CD4-positive, alpha-beta T cell (primary cell): ENCODE results near the gene VSX2. TPM values are rescaled to one million over a fixed set of nuclear protein-coding genes. Genes with fewer than 3 reads are reported as not detected.
A peak's percentile ranks its signal among the peaks of the same experiment; 100 is the strongest.

Source experiments
- ATAC-seq: fragments of 200-7000 bp; cut with Tn5 transposase; one replicate; pipeline ENCODE4 v1.10.0; 2022; ENCODE audit warnings: mild to moderate bottlenecking; ENCODE audit not compliant: poor library complexity
- CTCF ChIA-PET: fragments of 350-600 bp; sonication (Branson Sonifier 250); formaldehyde crosslinking; loops from one replicate; lab custom pipeline; 2021; ENCODE audit warnings: antibody characterized with exemption, inconsistent platforms; lab: Charles Lee
- POLR2A ChIA-PET: fragments of 350-600 bp; sonication (Branson Sonifier 250); formaldehyde crosslinking; loops from one replicate; lab custom pipeline; 2021; ENCODE audit warnings: antibody characterized with exemption, inconsistent platforms; lab: Charles Lee
- DNase-seq, 14 experiments: peaks; one replicate each; pipeline ENCODE4 v3.0.0-alpha.2; 2013 to 2020; ENCODE audit warnings: mixed read lengths in 2 of 14
- H3K27ac ChIP-seq, 2 donors: one replicate each; pipeline versions ENCODE4 v1.5.1 to v1.7.0; 2013; ENCODE audit warnings: low read length in 2 of 2, low read depth in 1 of 2, mild to moderate bottlenecking in 1 of 2
- H3K27me3 ChIP-seq, 2 experiments: 1 replicate in 1 of 2; 2 replicates in 1 of 2; pipeline versions ENCODE4 v1.6.1 to v1.7.0; 2013; ENCODE audit warnings: low read length in 2 of 2, control low read depth in 1 of 2, mild to moderate bottlenecking in 1 of 2, moderate library complexity in 1 of 2; ENCODE audit not compliant: insufficient read depth in 2 of 2, control insufficient read depth in 1 of 2
- H3K36me3 ChIP-seq: one replicate; pipeline ENCODE4 v1.6.1; 2013; ENCODE audit warnings: low read length, control low read depth; ENCODE audit not compliant: insufficient read depth
- H3K4me1 ChIP-seq: one replicate; pipeline ENCODE4 v1.6.1; 2013; ENCODE audit warnings: low read length, control low read depth; ENCODE audit not compliant: insufficient read depth
- H3K4me3 ChIP-seq: one replicate; pipeline ENCODE4 v1.5.1; 2013; ENCODE audit warnings: mild to moderate bottlenecking, low read length, moderate library complexity
- H3K9me3 ChIP-seq, 2 experiments: 1 replicate in 1 of 2; 2 replicates in 1 of 2; pipeline versions ENCODE4 v1.6.1 to v1.7.0; 2013; ENCODE audit warnings: low read length in 2 of 2, mild to moderate bottlenecking in 2 of 2, control low read depth in 1 of 2, moderate library complexity in 1 of 2; ENCODE audit not compliant: control insufficient read depth in 1 of 2, insufficient read depth in 1 of 2
- H3K27ac Mint-ChIP-seq: one replicate; pipeline ENCODE4 v1.8.0; 2020; ENCODE audit warnings: mixed read lengths
- H3K27me3 Mint-ChIP-seq: one replicate; pipeline ENCODE4 v1.8.0; 2021; ENCODE audit warnings: mixed read lengths
- H3K36me3 Mint-ChIP-seq: one replicate; pipeline ENCODE4 v1.8.0; 2021; ENCODE audit warnings: low read depth, mixed read lengths
- H3K4me1 Mint-ChIP-seq: one replicate; pipeline ENCODE4 v1.8.0; 2021; ENCODE audit warnings: low read depth, mixed read lengths
- H3K4me3 Mint-ChIP-seq: one replicate; pipeline ENCODE4 v1.8.0; 2020; ENCODE audit warnings: mild to moderate bottlenecking, mixed read lengths
- H3K9me3 Mint-ChIP-seq: one replicate; pipeline ENCODE4 v1.8.0; 2020; ENCODE audit warnings: mixed read lengths
- intact Hi-C, 2 experiments: fragments of 100-400 bp; cut with DNase I in 1 of 2; cut with micrococcal nuclease in 1 of 2; formaldehyde crosslinking; loops; one replicate each; pipeline versions ENCODE4 v1.15.1 to v1.9.0; 2023 to 2025; cut with DNase I, micrococcal nuclease
- total RNA-seq, 174 experiments: library from RNA in 2 of 174; stranded (reverse) in 2 of 174; gene quantifications; one replicate each; pipeline ENCODE4 v1.2.3 and lab custom pipeline; 2021 to 2026
- TF ChIP-seq, protein P1 (sequence below): fragments of 200-600 bp; IDR thresholded peaks from one replicate; pipeline ENCODE4 v1.8.0; 2022; ENCODE audit warnings: antibody characterized with exemption, mild to moderate bottlenecking

VSX2 gene
- total RNA-seq, 2 experiments from 2014 or later = not detected

DNA sequence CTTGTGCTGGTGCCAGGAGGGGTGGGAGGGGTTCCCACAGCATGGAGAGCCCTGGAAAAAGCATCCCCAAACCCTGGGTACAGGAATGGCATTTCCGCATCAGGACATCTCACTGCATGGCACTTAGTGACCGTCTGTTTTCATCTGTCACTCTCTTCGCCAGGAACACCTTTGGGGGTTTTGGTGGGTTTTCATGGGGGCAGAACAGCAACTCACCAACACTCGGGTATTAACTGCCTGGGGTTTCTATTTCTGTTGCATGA is 3.5 kb downstream of the VSX2 start:
- H3K4me1 ChIP-seq = peaks cover 28% of the 10 kb centered on the region
- no peak for DNase-seq
- Mint-ChIP-seq H3K27me3 (peaks cover 89% of the 10 kb centered on the region), H3K4me3 (no peak overlapping the region), H3K36me3 (no peaks in the 10 kb centered on the region), H3K9me3 (no peaks in the 10 kb centered on the region), H3K27ac (no peak overlapping the region), H3K4me1 (peaks cover 23% of the 10 kb centered on the region)
- no peaks in the 10 kb centered on the region for H3K36me3 ChIP-seq
- no peak overlapping the region for H3K27ac ChIP-seq
- no peak overlapping the region for H3K4me3 ChIP-seq
- intact Hi-C loops = no loop called here
- peaks cover 80 to 98% of the 10 kb centered on the region in 2 experiments for H3K27me3 ChIP-seq
- ChIA-PET POLR2A (no interaction called here), CTCF (no interaction called here)
- TF ChIP-seq, protein P1, sequence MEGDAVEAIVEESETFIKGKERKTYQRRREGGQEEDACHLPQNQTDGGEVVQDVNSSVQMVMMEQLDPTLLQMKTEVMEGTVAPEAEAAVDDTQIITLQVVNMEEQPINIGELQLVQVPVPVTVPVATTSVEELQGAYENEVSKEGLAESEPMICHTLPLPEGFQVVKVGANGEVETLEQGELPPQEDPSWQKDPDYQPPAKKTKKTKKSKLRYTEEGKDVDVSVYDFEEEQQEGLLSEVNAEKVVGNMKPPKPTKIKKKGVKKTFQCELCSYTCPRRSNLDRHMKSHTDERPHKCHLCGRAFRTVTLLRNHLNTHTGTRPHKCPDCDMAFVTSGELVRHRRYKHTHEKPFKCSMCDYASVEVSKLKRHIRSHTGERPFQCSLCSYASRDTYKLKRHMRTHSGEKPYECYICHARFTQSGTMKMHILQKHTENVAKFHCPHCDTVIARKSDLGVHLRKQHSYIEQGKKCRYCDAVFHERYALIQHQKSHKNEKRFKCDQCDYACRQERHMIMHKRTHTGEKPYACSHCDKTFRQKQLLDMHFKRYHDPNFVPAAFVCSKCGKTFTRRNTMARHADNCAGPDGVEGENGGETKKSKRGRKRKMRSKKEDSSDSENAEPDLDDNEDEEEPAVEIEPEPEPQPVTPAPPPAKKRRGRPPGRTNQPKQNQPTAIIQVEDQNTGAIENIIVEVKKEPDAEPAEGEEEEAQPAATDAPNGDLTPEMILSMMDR = no peak
- ATAC-seq = no peak
- H3K9me3 ChIP-seq = peaks cover 0 to 25% of the 10 kb centered on the region in 2 experiments

DNA sequence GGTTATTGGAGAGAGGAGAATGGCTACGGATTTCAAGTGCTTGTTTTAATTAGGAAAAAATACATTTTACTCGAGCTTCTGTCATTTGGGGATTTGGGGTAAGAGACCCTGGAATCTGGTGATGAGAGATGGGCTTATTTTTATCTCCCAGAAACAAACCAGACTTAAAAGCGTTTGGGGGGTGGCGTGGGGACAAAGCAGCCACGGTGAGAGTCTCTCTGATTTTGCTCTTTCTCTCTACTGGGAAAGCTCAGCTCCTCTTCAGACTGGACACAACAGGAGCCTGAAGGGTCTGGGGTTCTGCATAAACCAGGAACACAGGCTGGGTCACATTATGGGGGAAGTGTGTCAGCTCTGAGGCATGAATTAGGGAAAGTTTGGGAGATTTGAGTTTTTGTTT is 3.8 kb downstream of the VSX2 start:
- TF ChIP-seq, protein P1 = no peak
- Histone ChIP-seq H3K27ac (no peak overlapping the region), H3K4me3 (no peak overlapping the region), H3K36me3 (no peaks in the 10 kb centered on the region), H3K9me3 (peaks cover 0 to 25% of the 10 kb centered on the region in 2 experiments), H3K27me3 (peaks cover 81 to 97% of the 10 kb centered on the region in 2 experiments), H3K4me1 (peaks cover 28% of the 10 kb centered on the region)
- no peak for ATAC-seq
- peaks cover 89% of the 10 kb centered on the region for H3K27me3 Mint-ChIP-seq
- no peaks in the 10 kb centered on the region for H3K9me3 Mint-ChIP-seq
- ChIA-PET CTCF (no interaction called here), POLR2A (no interaction called here)
- H3K4me1 Mint-ChIP-seq = peaks cover 23% of the 10 kb centered on the region
- no peak overlapping the region for H3K27ac Mint-ChIP-seq
- intact Hi-C loops = no loop called here
- no peaks in the 10 kb centered on the region for H3K36me3 Mint-ChIP-seq
- DNase-seq = no peak
- H3K4me3 Mint-ChIP-seq = peak overlapping the region; percentile 30

DNA sequence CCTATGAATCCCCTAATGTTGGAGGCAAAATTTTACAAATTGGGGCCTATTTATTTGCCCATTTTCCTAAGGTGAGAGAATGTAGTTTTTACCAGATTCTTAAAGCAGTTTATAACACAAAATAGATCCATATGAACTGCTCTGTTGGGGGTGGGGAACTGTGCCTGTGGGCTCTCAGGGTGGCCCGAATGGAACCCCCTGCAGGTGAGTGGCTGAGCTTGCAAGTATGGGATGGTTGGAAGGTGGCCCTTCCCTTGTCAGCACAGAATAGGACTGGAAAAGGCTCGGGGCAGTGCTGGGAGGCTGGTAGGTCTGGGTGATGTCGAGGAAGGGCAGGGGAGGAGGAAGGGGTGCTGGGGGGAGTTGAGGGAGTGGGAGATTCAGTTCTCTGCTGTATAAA is 4.9 kb downstream of the VSX2 start:
- peaks cover 85% of the 10 kb centered on the region for H3K27me3 Mint-ChIP-seq
- ATAC-seq = no peak
- TF ChIP-seq, protein P1 = no peak
- peaks cover 74 to 87% of the 10 kb centered on the region in 2 experiments for H3K27me3 ChIP-seq
- H3K4me3 ChIP-seq = no peak overlapping the region
- ChIA-PET POLR2A (no interaction called here), CTCF (interaction anchor here (1.2 kb wide), 1 partner anchor 13 kb away, joined by 3 read pairs; no protein-coding TSS in a partner anchor)
- H3K4me1 ChIP-seq = peaks cover 28% of the 10 kb centered on the region
- H3K4me3 Mint-ChIP-seq = no peak overlapping the region
- H3K27ac ChIP-seq = no peak overlapping the region
- H3K9me3 Mint-ChIP-seq = no peaks in the 10 kb centered on the region
- no peaks in the 10 kb centered on the region for H3K36me3 Mint-ChIP-seq
- H3K9me3 ChIP-seq = peaks cover 0 to 22% of the 10 kb centered on the region in 2 experiments
- no peaks in the 10 kb centered on the region for H3K36me3 ChIP-seq
- intact Hi-C loops = no loop called here
- H3K27ac Mint-ChIP-seq = no peak overlapping the region
- H3K4me1 Mint-ChIP-seq = peaks cover 23% of the 10 kb centered on the region
- DNase-seq = no peak
